CD14-positive monocyte (primary cell): ENCODE data around the gene CST4. TPM values are rescaled to one million over a fixed set of nuclear protein-coding genes. Genes with fewer than 3 reads are reported as not detected.

Source experiments
- DNase-seq, 3 donors: peaks; one replicate each; pipeline ENCODE4 v3.0.0-alpha.2; 2011 to 2022
- H2AFZ ChIP-seq: 2 replicates; pipeline ENCODE4 v1.6.0; 2012; ENCODE audit warnings: mild to moderate bottlenecking, low read depth, low read length, inconsistent platforms; ENCODE audit not compliant: insufficient read depth, poor library complexity, severe bottlenecking
- H3K27ac ChIP-seq, 2 donors: 1 replicate in 1 of 2; 2 replicates in 1 of 2; pipeline ENCODE4 v1.5.1; 2012 to 2013; ENCODE audit warnings: low read length in 2 of 2, control low read depth in 1 of 2, inconsistent platforms in 1 of 2, low read depth in 1 of 2, mild to moderate bottlenecking in 1 of 2
- H3K27me3 ChIP-seq, 2 donors: one replicate each; pipeline versions ENCODE4 v1.6.0 to v1.6.1; 2011 to 2013; ENCODE audit warnings: low read length in 2 of 2; ENCODE audit not compliant: control insufficient read depth in 2 of 2, insufficient read depth in 2 of 2
- H3K36me3 ChIP-seq, 2 donors: replicated peaks in 1 of 2; 1 replicate in 1 of 2; 2 replicates in 1 of 2; pipeline versions ENCODE4 v1.5.1 to v1.6.1; 2012 to 2013; ENCODE audit warnings: low read length in 2 of 2, control low read depth in 1 of 2, inconsistent platforms in 1 of 2, mild to moderate bottlenecking in 1 of 2; ENCODE audit not compliant: insufficient read depth in 2 of 2, control insufficient read depth in 1 of 2
- H3K4me1 ChIP-seq, 2 donors: 1 replicate in 1 of 2; 2 replicates in 1 of 2; pipeline versions ENCODE4 v1.5.1 to v1.6.1; 2012 to 2013; ENCODE audit warnings: low read length in 2 of 2, control low read depth in 1 of 2, inconsistent platforms in 1 of 2, mild to moderate bottlenecking in 1 of 2, moderate library complexity in 1 of 2; ENCODE audit not compliant: insufficient read depth in 2 of 2, control insufficient read depth in 1 of 2
- H3K4me2 ChIP-seq: replicated peaks from 2 replicates; pipeline ENCODE3; 2012; ENCODE audit warnings: low read length, moderate library complexity, mild to moderate bottlenecking; ENCODE audit not compliant: poor library complexity, severe bottlenecking; ENCODE audit errors: extremely low read depth
- H3K4me3 ChIP-seq, 3 experiments: fragments of 200-600 bp in 1 of 3; sonication (generic) in 1 of 3; replicated peaks in 1 of 3; 1 replicate in 2 of 3; 2 replicates in 1 of 3; pipeline ENCODE4 v1.5.1; 2011 to 2013; ENCODE audit warnings: low read length in 3 of 3, mild to moderate bottlenecking in 3 of 3, control low read depth in 2 of 3, low read depth in 2 of 3, inconsistent platforms in 1 of 3, moderate library complexity in 1 of 3
- H3K79me2 ChIP-seq: 2 replicates; pipeline ENCODE4 v1.6.0; 2012; ENCODE audit warnings: mild to moderate bottlenecking, control low read depth, inconsistent platforms, low read length, moderate library complexity; ENCODE audit not compliant: insufficient read depth
- H3K9ac ChIP-seq: 2 replicates; pipeline ENCODE4 v1.6.0; 2017; ENCODE audit warnings: low read length, mild to moderate bottlenecking; ENCODE audit not compliant: insufficient read depth, poor library complexity, severe bottlenecking
- H3K9me3 ChIP-seq, 2 donors: replicated peaks in 1 of 2; 1 replicate in 1 of 2; 2 replicates in 1 of 2; pipeline versions ENCODE4 v1.5.1 to v1.6.1; 2012 to 2013; ENCODE audit warnings: low read length in 2 of 2, control low read depth in 1 of 2; ENCODE audit not compliant: control insufficient read depth in 1 of 2, insufficient read depth in 1 of 2
- H4K20me1 ChIP-seq: 2 replicates; pipeline ENCODE4 v1.6.0; 2012; ENCODE audit warnings: mild to moderate bottlenecking, low read length, control low read depth, moderate library complexity; ENCODE audit not compliant: insufficient read depth
- H3K27ac Mint-ChIP-seq, 7 donors: one replicate each; pipeline ENCODE4 v1.8.0; 2020; ENCODE audit warnings: mild to moderate bottlenecking in 7 of 7, mixed read lengths in 7 of 7, moderate library complexity in 6 of 7, inconsistent platforms in 2 of 7
- H3K27me3 Mint-ChIP-seq, 3 donors: one replicate each; pipeline ENCODE4 v1.8.0; 2021 to 2022; ENCODE audit warnings: low read depth in 3 of 3, mild to moderate bottlenecking in 3 of 3, mixed read lengths in 3 of 3, moderate library complexity in 3 of 3, inconsistent platforms in 1 of 3
- H3K36me3 Mint-ChIP-seq, 2 donors: one replicate each; pipeline ENCODE4 v1.8.0; 2020; ENCODE audit warnings: mixed read lengths in 2 of 2, inconsistent platforms in 1 of 2, mild to moderate bottlenecking in 1 of 2
- H3K4me1 Mint-ChIP-seq: one replicate; pipeline ENCODE4 v1.8.0; 2020; ENCODE audit warnings: mild to moderate bottlenecking, mixed read lengths
- H3K4me3 Mint-ChIP-seq, 2 donors: one replicate each; pipeline ENCODE4 v1.8.0; 2020; ENCODE audit warnings: mild to moderate bottlenecking in 2 of 2, mixed read lengths in 2 of 2, moderate library complexity in 1 of 2
- H3K9me3 Mint-ChIP-seq, 7 donors: one replicate each; pipeline ENCODE4 v1.8.0; 2020 to 2022; ENCODE audit warnings: mixed read lengths in 7 of 7, mild to moderate bottlenecking in 6 of 7, moderate library complexity in 6 of 7, inconsistent platforms in 2 of 7
- WGBS: methylation state at CpG from one replicate; pipeline ENCODE4 v1.1.5; 2013; ENCODE audit warnings: missing lambda C conversion rate; ENCODE audit not compliant: insufficient coverage; 5-methylcytosine and 5-hydroxymethylcytosine counted together
- intact Hi-C, 2 donors: fragments of 100-400 bp; cut with micrococcal nuclease; formaldehyde crosslinking; loops; one replicate each; pipeline versions ENCODE4 v1.15.0 to v1.15.1; 2023
- polyA plus RNA-seq, 3 donors: library from polyadenylated mRNA; depleted of rRNA in 1 of 3; unstranded in 2 of 3; stranded (reverse) in 1 of 3; fragments of 300-500 nt in 2 of 3; fragments of >200 nt in 1 of 3; fragmentation: Illumina TruSeq in 2 of 3; gene quantifications; 1 replicate in 2 of 3; 2 replicates in 1 of 3; pipeline ENCODE4 v1.2.3, GENCODE V29; 2012 to 2021
- TF ChIP-seq, protein P1 (sequence below): fragments of 200-600 bp; IDR thresholded peaks from one replicate; pipeline ENCODE4 v1.8.0; 2022; ENCODE audit warnings: antibody characterized with exemption, mild to moderate bottlenecking

Gene CST4
- polyA plus RNA-seq, 3 donors = not detected

DNA sequence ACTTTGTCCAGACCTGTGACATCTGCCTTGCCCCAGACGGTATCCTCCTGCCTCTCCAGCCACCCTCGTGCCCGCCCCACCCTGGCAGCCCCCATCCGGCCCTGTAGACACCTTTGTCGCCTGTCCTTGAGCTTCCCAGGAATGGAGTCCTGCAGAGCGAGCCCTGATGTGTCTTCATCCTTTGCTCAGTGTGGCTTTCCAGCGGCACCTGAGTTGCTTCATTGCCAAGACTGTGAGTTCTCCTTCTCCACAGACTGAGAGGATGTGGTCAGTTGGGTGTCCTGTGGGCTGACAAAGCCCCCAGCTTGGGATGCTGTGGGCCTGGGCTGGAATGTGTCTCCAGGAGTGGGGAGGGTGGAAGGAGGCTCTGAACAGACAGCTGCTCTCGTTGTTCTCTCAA, 1.7 kb upstream of the CST4 start:
- no peaks in the 10 kb centered on the region for H4K20me1 ChIP-seq
- 91% methylated on average over 6 of the region's 8 CpGs for WGBS
- no peak overlapping the region for H3K9ac ChIP-seq
- Mint-ChIP-seq H3K9me3 (no peaks in the 10 kb centered on the region), H3K4me3 (no peak overlapping the region), H3K4me1 (peaks cover 2% of the 10 kb centered on the region), H3K27me3 (peaks cover 2 to 15% (median 9%) of the 10 kb centered on the region in 3 donors), H3K27ac (peak overlapping the region in 1 of 7 donors; percentile 2), H3K36me3 (no peaks in the 10 kb centered on the region)
- TF ChIP-seq, protein P1, sequence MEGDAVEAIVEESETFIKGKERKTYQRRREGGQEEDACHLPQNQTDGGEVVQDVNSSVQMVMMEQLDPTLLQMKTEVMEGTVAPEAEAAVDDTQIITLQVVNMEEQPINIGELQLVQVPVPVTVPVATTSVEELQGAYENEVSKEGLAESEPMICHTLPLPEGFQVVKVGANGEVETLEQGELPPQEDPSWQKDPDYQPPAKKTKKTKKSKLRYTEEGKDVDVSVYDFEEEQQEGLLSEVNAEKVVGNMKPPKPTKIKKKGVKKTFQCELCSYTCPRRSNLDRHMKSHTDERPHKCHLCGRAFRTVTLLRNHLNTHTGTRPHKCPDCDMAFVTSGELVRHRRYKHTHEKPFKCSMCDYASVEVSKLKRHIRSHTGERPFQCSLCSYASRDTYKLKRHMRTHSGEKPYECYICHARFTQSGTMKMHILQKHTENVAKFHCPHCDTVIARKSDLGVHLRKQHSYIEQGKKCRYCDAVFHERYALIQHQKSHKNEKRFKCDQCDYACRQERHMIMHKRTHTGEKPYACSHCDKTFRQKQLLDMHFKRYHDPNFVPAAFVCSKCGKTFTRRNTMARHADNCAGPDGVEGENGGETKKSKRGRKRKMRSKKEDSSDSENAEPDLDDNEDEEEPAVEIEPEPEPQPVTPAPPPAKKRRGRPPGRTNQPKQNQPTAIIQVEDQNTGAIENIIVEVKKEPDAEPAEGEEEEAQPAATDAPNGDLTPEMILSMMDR = no peak
- no peak overlapping the region for H2AFZ ChIP-seq
- H3K27me3 ChIP-seq = no peaks in the 10 kb centered on the region
- H3K9me3 ChIP-seq = no peaks in the 10 kb centered on the region
- no peak overlapping the region for H3K27ac ChIP-seq
- no peaks in the 10 kb centered on the region for H3K4me1 ChIP-seq
- H3K36me3 ChIP-seq = no peaks in the 10 kb centered on the region
- no peaks in the 10 kb centered on the region for H3K79me2 ChIP-seq
- no peak overlapping the region for H3K4me2 ChIP-seq
- no peak for DNase-seq
- no peak overlapping the region for H3K4me3 ChIP-seq
- intact Hi-C loops = no loop called here

GRCh38 chr20:23689399-23689690, 507 bp upstream of the CST4 start:
- Histone ChIP-seq H2AFZ (no peak overlapping the region), H3K9ac (no peak overlapping the region), H3K36me3 (no peaks in the 10 kb centered on the region), H3K79me2 (no peaks in the 10 kb centered on the region), H3K27me3 (no peaks in the 10 kb centered on the region), H3K4me1 (no peaks in the 10 kb centered on the region), H3K4me3 (no peak overlapping the region), H3K4me2 (no peak overlapping the region), H3K9me3 (no peaks in the 10 kb centered on the region), H4K20me1 (no peaks in the 10 kb centered on the region), H3K27ac (no peak overlapping the region)
- no peak overlapping the region for H3K4me3 Mint-ChIP-seq
- no peak overlapping the region for H3K27ac Mint-ChIP-seq
- intact Hi-C loops = no loop called here
- H3K36me3 Mint-ChIP-seq = no peaks in the 10 kb centered on the region
- H3K9me3 Mint-ChIP-seq = no peaks in the 10 kb centered on the region
- H3K4me1 Mint-ChIP-seq = peaks cover 2% of the 10 kb centered on the region
- no peak for DNase-seq
- peaks cover 0 to 10% (median 7%) of the 10 kb centered on the region in 3 donors for H3K27me3 Mint-ChIP-seq
- TF ChIP-seq, protein P1 = no peak
- 40% methylated on average over 2 of the region's 3 CpGs for WGBS
